ENCODE data around the gene OCA2.

DNA sequence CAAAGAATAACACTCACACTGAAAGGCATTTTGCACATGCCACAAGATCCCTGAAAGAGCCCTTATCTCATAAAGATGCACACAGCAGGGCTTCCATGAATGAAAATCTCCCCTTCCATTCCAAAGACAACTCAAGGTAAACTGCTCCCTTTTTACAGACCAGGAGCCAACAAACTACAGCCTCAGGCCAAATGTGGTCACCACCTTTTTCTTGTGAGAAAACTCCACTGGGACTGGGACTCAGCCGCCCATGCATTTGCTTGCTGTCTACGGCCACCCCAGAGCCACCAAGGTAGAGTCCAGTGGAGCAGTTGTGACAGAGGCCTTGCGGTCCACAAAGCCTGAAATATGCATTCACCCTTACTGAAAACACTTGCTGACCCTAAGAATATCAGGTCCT lies 334.8 kb downstream of the OCA2 start:
- TF ChIP-seq EZH2 (IDR thresholded peaks at IDR 0.05; ENCODE audit: insufficient read depth, poor library complexity, severe bottlenecking): no peak
- TF ChIP-seq EZH2phosphoT487 (IDR thresholded peaks at IDR 0.05; ENCODE audit: insufficient read depth, low read depth): no peak

Data from GM23248 (cell line).